ENCODE data around the gene RMI2. TPM values are rescaled to one million over a fixed set of nuclear protein-coding genes. Genes with fewer than 3 reads are reported as not detected.

Gene RMI2
- total and polyA plus RNA-seq, 9 of the 15 experiments (the other 6 are each of a cell fraction or from before 2014, with no cell fraction given): 8.0 to 43.4 (median 32.5) TPM

- TF ChIP-seq MGA (IDR thresholded peaks at IDR 0.05) (no peak), THRB (CRISPR knock-in tag; conservative IDR thresholded peaks at IDR 0.05) (no peak), ZBTB26 (CRISPR knock-in tag; IDR thresholded peaks at IDR 0.05) (no peak), GABPB2 (CRISPR knock-in tag; conservative IDR thresholded peaks at IDR 0.05) (no peak), ZNF274 (IDR thresholded peaks at IDR 0.05; ENCODE audit: borderline replicate concordance, low read depth, low read length) (no peak), PHB2 (IDR thresholded peaks at IDR 0.05; ENCODE audit: low read depth) (no peak), GTF2F1 (IDR thresholded peaks at IDR 0.05; ENCODE audit: low read depth, low read length) (no peak), ATF3 (IDR thresholded peaks at IDR 0.05) (no peak), ATF3 (CRISPR knock-in tag; conservative IDR thresholded peaks at IDR 0.05) (no peak), NCOA2 (IDR thresholded peaks at IDR 0.05; ENCODE audit: partially characterized antibody in 2 of 2) (no peak), ATF7 (IDR thresholded peaks at IDR 0.05) (no peak), IRF2 (CRISPR knock-in tag; IDR thresholded peaks at IDR 0.05) (no peak), TAF7 (tag; IDR thresholded peaks at IDR 0.05) (no peak)
These were observed 27.6 kb downstream of the RMI2 start (continued) for GRCh38 chr16:11372829-11373306.
